Retinal pigment epithelial cell (primary cell): ENCODE results near the gene PTRHD1.
"Not testable (repeated sequence)": the region's sequence is repeated elsewhere in the genome, so short reads cannot be mapped to it uniquely, and the experiment has no call there.

ENCODE experiments used
- DNase-seq: peaks from one replicate; pipeline ENCODE4 v3.0.0-alpha.2; 2010; ENCODE audit warnings: low read depth
- H3K4me3 ChIP-seq: 2 replicates; pipeline ENCODE4 v1.5.1; 2011; ENCODE audit warnings: mild to moderate bottlenecking, low read length, control low read depth, moderate library complexity
- CTCF ChIP-seq: conservative IDR thresholded peaks from 2 replicates; pipeline ENCODE4 v1.5.1; 2011; ENCODE audit warnings: low read depth, low read length, control low read depth, inconsistent platforms

PTRHD1 gene

GRCh38 chr2:24816884-24817283 is 23.7 kb upstream of the PTRHD1 start:
- TF ChIP-seq CTCF: no peak
- H3K4me3 ChIP-seq: no peak overlapping the region
- no peak for DNase-seq

GRCh38 chr2:24816404-24816803 is 23.2 kb upstream of the PTRHD1 start:
- no peak for TF ChIP-seq CTCF
- no peak for DNase-seq
- no peak overlapping the region for H3K4me3 ChIP-seq

GRCh38 chr2:24815171-24815570 is 22.0 kb upstream of the PTRHD1 start:
- no peak overlapping the region for H3K4me3 ChIP-seq
- DNase-seq: no peak
- TF ChIP-seq CTCF: no peak

GRCh38 chr2:24814516-24814915 is 21.3 kb upstream of the PTRHD1 start:
- DNase-seq: no peak
- TF ChIP-seq CTCF: no peak
- no peak overlapping the region for H3K4me3 ChIP-seq

GRCh38 chr2:24813691-24814137 is 20.5 kb upstream of the PTRHD1 start:
- no peak for DNase-seq
- H3K4me3 ChIP-seq: no peak overlapping the region
- no peak for TF ChIP-seq CTCF

- no peak for TF ChIP-seq CTCF
- DNase-seq: no peak
- no peak overlapping the region for H3K4me3 ChIP-seq
These were observed 16.3 kb upstream of the PTRHD1 start for GRCh38 chr2:24809316-24810007.

GRCh38 chr2:24806661-24807036 is 13.5 kb upstream of the PTRHD1 start:
- DNase-seq: no peak
- TF ChIP-seq CTCF: no peak
- H3K4me3 ChIP-seq: no peak overlapping the region

- not testable (repeated sequence) for H3K4me3 ChIP-seq, DNase-seq
These were observed 12.8 kb upstream of the PTRHD1 start for GRCh38 chr2:24805811-24806660.

- not testable (repeated sequence) for H3K4me3 ChIP-seq, DNase-seq
These were observed 7.3 kb upstream of the PTRHD1 start for GRCh38 chr2:24800487-24800886.
